H1 (cell line): Measurements from ENCODE around the gene ZNF592. TPM values are rescaled to one million over a fixed set of nuclear protein-coding genes. Genes with fewer than 3 reads are reported as not detected.

Experiments
- CTCF ChIA-PET: fragments of 300-600 bp; sonication (Branson Sonifier 250); formaldehyde crosslinking; loops from one replicate; lab custom pipeline; 2021; ENCODE audit not compliant: partially characterized antibody; lab: Charles Lee
- POLR2A ChIA-PET: fragments of 300-600 bp; sonication (Branson Sonifier 250); formaldehyde crosslinking; loops from one replicate; lab custom pipeline; 2021; ENCODE audit warnings: inconsistent platforms; ENCODE audit not compliant: partially characterized antibody; lab: Charles Lee
- DNase-seq, 2 experiments: peaks; one replicate each; pipeline versions ENCODE4 v3.0.0 to v3.0.0-alpha.2; 2010 to 2022; ENCODE audit warnings: low spot score in 2 of 2, low read depth in 1 of 2, mixed read lengths in 1 of 2
- FAIRE-seq: peaks from 2 replicates; lab custom pipeline; 2011; peaks lifted over from hg19 to GRCh38; lab: Jason Lieb, UNC
- H2AFZ ChIP-seq: 2 replicates; pipeline ENCODE4 v1.8.1; 2012; ENCODE audit warnings: low read length, inconsistent platforms
- H2AK5ac ChIP-seq: 2 replicates; pipeline ENCODE4 v1.6.1; 2013; ENCODE audit warnings: low read depth, low read length
- H2BK120ac ChIP-seq: replicated peaks from 2 replicates; pipeline ENCODE3; 2013; ENCODE audit warnings: low read depth, low read length, inconsistent platforms
- H2BK12ac ChIP-seq: 2 replicates; pipeline ENCODE4 v1.6.1; 2013; ENCODE audit warnings: low read depth, low read length
- H2BK15ac ChIP-seq: 2 replicates; pipeline ENCODE4 v1.6.1; 2013; ENCODE audit warnings: low read length
- H2BK20ac ChIP-seq: 2 replicates; pipeline ENCODE4 v1.6.1; 2013; ENCODE audit warnings: low read length
- H2BK5ac ChIP-seq: 2 replicates; pipeline ENCODE4 v1.6.1; 2013; ENCODE audit warnings: low read depth, low read length
- H3K14ac ChIP-seq: 2 replicates; pipeline ENCODE4 v1.6.1; 2013; ENCODE audit warnings: inconsistent platforms; ENCODE audit not compliant: insufficient read length
- H3K18ac ChIP-seq: 2 replicates; pipeline ENCODE4 v1.6.1; 2013; ENCODE audit warnings: low read length; ENCODE audit errors: extremely low read depth
- H3K23ac ChIP-seq: 2 replicates; pipeline ENCODE4 v1.6.1; 2013; ENCODE audit warnings: inconsistent platforms; ENCODE audit not compliant: insufficient read length
- H3K23me2 ChIP-seq: 2 replicates; pipeline ENCODE4 v1.6.1; 2013; ENCODE audit warnings: low read depth, low read length
- H3K27ac ChIP-seq: 2 replicates; pipeline ENCODE4 v1.6.1; 2011; ENCODE audit warnings: low read depth, low read length, inconsistent platforms
- H3K27me3 ChIP-seq, 4 experiments: replicated peaks in 1 of 4; 1 replicate in 1 of 4; 2 replicates in 3 of 4; pipeline versions ENCODE4 v1.6.1 to v1.8.1; 2011 to 2013; ENCODE audit warnings: low read length in 3 of 4, mild to moderate bottlenecking in 3 of 4, inconsistent platforms in 2 of 4, mixed read lengths in 2 of 4, moderate library complexity in 1 of 4; ENCODE audit not compliant: control insufficient read depth in 3 of 4, insufficient read depth in 3 of 4; ENCODE audit errors: extremely low read depth in 1 of 4
- H3K36me3 ChIP-seq, 4 experiments: 2 replicates each; pipeline versions ENCODE4 v1.6.1 to v1.8.1; 2011 to 2013; ENCODE audit warnings: mild to moderate bottlenecking in 4 of 4, low read length in 3 of 4, moderate library complexity in 2 of 4, control low read depth in 1 of 4, inconsistent platforms in 1 of 4; ENCODE audit not compliant: insufficient read depth in 4 of 4, control insufficient read depth in 2 of 4
- H3K4ac ChIP-seq: replicated peaks from 2 replicates; pipeline ENCODE3; 2013; ENCODE audit warnings: low read length, low read depth, mixed read lengths, inconsistent platforms; ENCODE audit not compliant: insufficient read length
- H3K4me1 ChIP-seq, 4 experiments: replicated peaks in 1 of 4; 1 replicate in 1 of 4; 2 replicates in 3 of 4; pipeline versions ENCODE4 v1.6.1 to v1.8.1; 2011 to 2013; ENCODE audit warnings: low read length in 3 of 4, inconsistent platforms in 2 of 4, mixed read lengths in 1 of 4; ENCODE audit not compliant: insufficient read depth in 4 of 4, control insufficient read depth in 3 of 4
- H3K4me2 ChIP-seq, 2 experiments: 2 replicates each; pipeline versions ENCODE4 v1.6.1 to v1.8.1; 2011 to 2013; ENCODE audit warnings: low read depth in 2 of 2, low read length in 2 of 2, control low read depth in 1 of 2, inconsistent platforms in 1 of 2, mild to moderate bottlenecking in 1 of 2; ENCODE audit not compliant: insufficient read depth in 1 of 2
- H3K4me3 ChIP-seq, 4 experiments: fragments of 200-600, 300-600 bp in 1 of 4; sonication (generic), shearing (Covaris generic), sonication (Bioruptor Twin) in 1 of 4; 2 replicates each; pipeline versions ENCODE4 v1.5.1 to v1.8.1; 2011 to 2016; ENCODE audit warnings: low read length in 4 of 4, low read depth in 3 of 4, control low read depth in 2 of 4, inconsistent platforms in 2 of 4, mild to moderate bottlenecking in 2 of 4, mixed read lengths in 1 of 4, moderate library complexity in 1 of 4; ENCODE audit not compliant: insufficient read depth in 2 of 4; ENCODE audit errors: extremely low read depth in 1 of 4
- H3K56ac ChIP-seq: replicated peaks from 2 replicates; pipeline ENCODE3; 2013; ENCODE audit warnings: low read depth, mild to moderate bottlenecking, mixed read lengths, low read length, inconsistent platforms; ENCODE audit not compliant: insufficient read length
- H3K79me1 ChIP-seq: 2 replicates; pipeline ENCODE4 v1.6.1; 2013; ENCODE audit warnings: low read depth, low read length, control low read depth
- H3K79me2 ChIP-seq, 2 experiments: 2 replicates each; pipeline versions ENCODE4 v1.6.1 to v1.8.1; 2012 to 2013; ENCODE audit warnings: low read length in 2 of 2, mild to moderate bottlenecking in 2 of 2, inconsistent platforms in 1 of 2; ENCODE audit not compliant: insufficient read depth in 2 of 2, control insufficient read depth in 1 of 2
- H3K9ac ChIP-seq, 4 experiments: replicated peaks in 1 of 4; 1 replicate in 1 of 4; 2 replicates in 3 of 4; pipeline versions ENCODE4 v1.6.1 to v1.8.1; 2011 to 2013; ENCODE audit warnings: low read depth in 3 of 4, low read length in 3 of 4, control low read depth in 2 of 4, mild to moderate bottlenecking in 2 of 4, moderate library complexity in 2 of 4, inconsistent platforms in 1 of 4; ENCODE audit errors: extremely low read depth in 1 of 4
- H3K9me3 ChIP-seq, 2 experiments: 2 replicates each; pipeline versions ENCODE4 v1.6.1 to v1.8.1; 2012 to 2013; ENCODE audit warnings: mild to moderate bottlenecking in 2 of 2, moderate library complexity in 2 of 2, control low read depth in 1 of 2, inconsistent platforms in 1 of 2, low read depth in 1 of 2, low read length in 1 of 2, mixed read lengths in 1 of 2; ENCODE audit not compliant: insufficient read depth in 2 of 2
- H4K20me1 ChIP-seq, 2 experiments: replicated peaks in 1 of 2; 2 replicates each; pipeline versions ENCODE3 to v1.8.1; 2011 to 2013; ENCODE audit warnings: inconsistent platforms in 2 of 2, low read length in 2 of 2, mild to moderate bottlenecking in 1 of 2; ENCODE audit not compliant: insufficient read depth in 2 of 2, control insufficient read depth in 1 of 2
- H4K5ac ChIP-seq: 2 replicates; pipeline ENCODE4 v1.6.1; 2013; ENCODE audit warnings: low read length, low read depth, mixed read lengths, inconsistent platforms; ENCODE audit not compliant: insufficient read length
- H4K8ac ChIP-seq: 2 replicates; pipeline ENCODE4 v1.8.0; 2013; ENCODE audit warnings: mild to moderate bottlenecking, moderate library complexity, low read length, inconsistent platforms; ENCODE audit not compliant: insufficient read depth; ENCODE audit errors: extremely low read depth
- H4K91ac ChIP-seq: replicated peaks from 2 replicates; pipeline ENCODE3; 2013; ENCODE audit warnings: low read length, mixed read lengths, inconsistent platforms; ENCODE audit not compliant: insufficient read length
- ATF2 ChIP-seq: IDR thresholded peaks from 2 replicates; pipeline ENCODE4 v1.6.1; 2012; ENCODE audit warnings: low read length, inconsistent platforms
- CTBP2 ChIP-seq: IDR thresholded peaks from 2 replicates; pipeline ENCODE4 v1.7.0; 2011; ENCODE audit warnings: borderline replicate concordance, mild to moderate bottlenecking, moderate library complexity, mixed read lengths, low read length; ENCODE audit not compliant: insufficient read depth, insufficient read length
- HDAC6 ChIP-seq: IDR thresholded peaks from one replicate; pipeline ENCODE4 v1.7.1; 2012; ENCODE audit warnings: low read depth, mild to moderate bottlenecking, inconsistent platforms, low read length, moderate library complexity
- POU5F1 ChIP-seq: IDR thresholded peaks from 2 replicates; pipeline ENCODE4 v1.6.1; 2011; ENCODE audit warnings: low read depth, mild to moderate bottlenecking, low read length, moderate library complexity
- SIN3A ChIP-seq, 2 experiments: IDR thresholded peaks in 1 of 2; conservative IDR thresholded peaks in 1 of 2; 2 replicates each; pipeline ENCODE4 v1.6.1; 2011 to 2012; ENCODE audit warnings: low read length in 2 of 2, improper control_type of control experiment in 1 of 2, low read depth in 1 of 2, mild to moderate bottlenecking in 1 of 2
- SRF ChIP-seq: IDR thresholded peaks from 2 replicates; pipeline ENCODE4 v1.6.1; 2011; ENCODE audit warnings: mild to moderate bottlenecking, low read depth, low read length, moderate library complexity
- TEAD4 ChIP-seq: IDR thresholded peaks from 2 replicates; pipeline ENCODE4 v1.6.1; 2012; ENCODE audit warnings: low read depth, low read length, inconsistent platforms, mixed read lengths
- WGBS, 2 experiments: shearing (Covaris generic) in 1 of 2; methylation state at CpG; one replicate each; pipeline versions ENCODE4 v1.1.6 to v1.1.7; 2013 to 2015; ENCODE audit warnings: low lambda C conversion rate in 2 of 2, mixed read lengths in 2 of 2, inconsistent platforms in 1 of 2, low coverage in 1 of 2, missing lambda C conversion rate in 1 of 2; ENCODE audit not compliant: insufficient replicate concordance in 2 of 2, insufficient coverage in 1 of 2, insufficient read length in 1 of 2; ENCODE audit errors: extremely low coverage in 1 of 2, missing lambda C conversion rate in 1 of 2; 5-methylcytosine and 5-hydroxymethylcytosine counted together
- polyA plus RNA-seq, 7 experiments: library from polyadenylated mRNA; depleted of rRNA in 3 of 7; stranded (reverse) in 5 of 7; unstranded in 2 of 7; fragments of >200 nt in 5 of 7; fragments of 200-250 nt in 2 of 7; gene quantifications; 1 replicate in 5 of 7; 2 replicates in 1 of 7; 4 replicates in 1 of 7; pipeline versions ENCODE4 v1.2.1 to v1.2.3, GENCODE V29; 2011 to 2013; ENCODE audit warnings: missing spikeins in 2 of 7, mixed read lengths in 2 of 7
- total RNA-seq: library from RNA; stranded (reverse); fragmentation: NEBNext Ultra II Directional; extraction: Animal tissue kit (Norgen Biotek cat#: 25700); gene quantifications from 2 replicates; pipeline ENCODE4 v1.2.1, GENCODE V29; 2021

The ZNF592 gene
- total and polyA plus RNA-seq, 2 of the 8 experiments (the other 6 are each of a cell fraction or from before 2014, with no cell fraction given) = 14.2 to 33.0 TPM

GRCh38 chr15:84827246-84827645, 78.9 kb downstream of the ZNF592 start:
- Histone ChIP-seq H3K14ac (no peak overlapping the region), H4K8ac (no peak overlapping the region), H3K9ac (no peak overlapping the region), H2AFZ (no peak overlapping the region), H2BK20ac (no peak overlapping the region), H3K27ac (no peak overlapping the region), H3K23ac (no peak overlapping the region), H3K4me2 (no peak overlapping the region), H2AK5ac (no peak overlapping the region), H3K4ac (no peak overlapping the region), H3K9me3 (no peaks in the 10 kb centered on the region), H4K91ac (no peak overlapping the region), H3K56ac (no peak overlapping the region), H3K4me3 (no peak overlapping the region), H3K79me2 (no peaks in the 10 kb centered on the region), H2BK15ac (no peak overlapping the region), H3K23me2 (no peaks in the 10 kb centered on the region), H3K4me1 (peaks cover 0 to 10% (median 2%) of the 10 kb centered on the region in 4 experiments; a peak in 2 of 7 replicates), H3K18ac (no peak overlapping the region), H4K20me1 (peaks cover 0 to 1% of the 10 kb centered on the region in 2 experiments)
- CTCF ChIA-PET = interaction anchor here (0.6 to 9.2 kb wide), 21 partner anchors 8 to 240 kb away, joined by 3 to 89 read pairs (median 4); partner anchors contain the start of gene ALPK3
- FAIRE-seq (no peak), DNase-seq (no peak)
- 96% methylated on average over 9 of the region's 9 CpGs; no CpG with 5 or more reads in 1 of the 2 experiments for WGBS, 2 experiments
- POLR2A ChIA-PET = interaction anchor here (0.6 to 2.0 kb wide), 5 partner anchors 9 to 57 kb away, joined by 3 to 5 read pairs (median 3); partner anchors contain the start of gene SLC28A1
- no peak for TF ChIP-seq ATF2
- TF ChIP-seq HDAC6 = no peak
- no peak for TF ChIP-seq TEAD4
- no peak for TF ChIP-seq CTBP2
- no peak for TF ChIP-seq SRF
- no peak for TF ChIP-seq POU5F1
- no peak for TF ChIP-seq SIN3A (conservative IDR thresholded peaks at IDR 0.05 in 1 of 2, IDR thresholded peaks at IDR 0.05 in 1 of 2; ENCODE audit: low read depth in 1 of 2, low read length in 2 of 2)
- TF ChIP-seq, all 59 proteins: peak for 0
- H2BK12ac ChIP-seq = no peak overlapping the region
- H3K79me1 ChIP-seq = no peaks in the 10 kb centered on the region
- no peak overlapping the region for H2BK5ac ChIP-seq
- peaks cover 0 to 3% (median 0%) of the 10 kb centered on the region in 4 experiments; a peak in 1 of 8 replicates for H3K36me3 ChIP-seq
- H2BK120ac ChIP-seq = no peak overlapping the region
- H4K5ac ChIP-seq = no peak overlapping the region
- no peaks in the 10 kb centered on the region for H3K27me3 ChIP-seq
